ELR (cell line): ENCODE results near the gene PALLD.

Source experiments
- DNase-seq: peaks from one replicate; pipeline ENCODE4 v3.0.0-alpha.2; 2015; ENCODE audit warnings: low read depth

Gene PALLD

GRCh38 chr4:168765726-168766125 is 268.9 kb downstream of the PALLD start:
- peak; percentile 28 for DNase-seq

DNA sequence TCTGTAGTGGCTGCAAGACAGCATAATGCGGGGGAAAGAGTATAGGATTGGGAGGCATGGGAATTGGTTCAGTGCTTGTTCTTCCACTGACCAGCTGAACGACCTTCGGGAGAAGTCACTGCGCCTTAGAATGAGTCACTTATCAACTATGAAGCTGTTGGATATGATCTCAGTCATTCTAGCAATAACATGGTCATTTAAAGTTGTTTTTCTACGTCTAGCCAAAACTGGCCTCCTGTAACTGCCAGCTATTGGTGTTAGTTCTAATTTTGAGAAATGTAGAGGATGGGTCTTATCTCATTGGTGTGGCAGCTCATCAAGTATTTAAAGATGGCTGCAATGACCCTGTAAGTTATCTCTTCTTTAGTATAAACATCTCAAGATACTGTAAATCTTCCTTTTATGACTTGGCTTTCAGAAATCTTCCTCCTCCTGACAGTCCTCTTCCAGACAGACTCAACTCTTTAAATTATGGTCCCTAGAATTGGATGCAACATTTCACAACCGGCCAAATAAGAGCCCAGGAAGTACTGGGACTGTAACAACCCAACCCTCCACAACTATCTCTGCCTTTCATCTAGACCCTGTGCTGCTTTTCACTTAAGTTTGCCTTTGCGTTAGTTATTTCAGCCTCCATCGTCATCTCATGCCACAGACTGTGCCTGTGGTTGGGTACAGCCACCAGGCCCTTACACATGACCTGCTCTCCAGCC is 269.9 kb downstream of the PALLD start:
- peak; percentile 80 for DNase-seq

- peak; percentile 57 for DNase-seq
These were observed 272.6 kb downstream of the PALLD start for GRCh38 chr4:168769416-168769815.

DNA sequence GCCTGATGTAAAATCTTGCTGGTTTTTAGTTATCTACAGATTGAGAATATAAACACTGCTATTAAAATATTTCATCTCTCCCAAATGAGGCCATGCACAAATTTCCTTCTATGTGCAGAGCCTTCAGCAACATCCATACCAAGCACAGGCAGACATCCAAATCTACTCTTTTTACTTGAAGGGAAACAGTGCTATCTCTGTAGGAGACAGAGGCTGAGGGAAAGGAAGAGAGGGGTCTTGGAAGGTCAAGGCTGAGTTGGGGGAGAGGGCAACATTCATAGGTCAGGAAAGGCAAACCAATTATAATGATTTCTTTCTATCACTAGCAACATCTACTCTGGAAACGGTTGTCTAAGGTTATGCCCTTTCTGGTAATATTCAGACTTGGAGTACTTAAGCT is 273.0 kb downstream of the PALLD start:
- no peak for DNase-seq

- DNase-seq = no peak
These were observed 274.4 kb downstream of the PALLD start for GRCh38 chr4:168771251-168771650.

GRCh38 chr4:168773388-168774195 is 276.7 kb downstream of the PALLD start:
- no peak for DNase-seq

GRCh38 chr4:168776382-168776781 is 279.5 kb downstream of the PALLD start:
- no peak for DNase-seq

GRCh38 chr4:168777277-168777965 is 280.6 kb downstream of the PALLD start:
- DNase-seq = no peak

DNA sequence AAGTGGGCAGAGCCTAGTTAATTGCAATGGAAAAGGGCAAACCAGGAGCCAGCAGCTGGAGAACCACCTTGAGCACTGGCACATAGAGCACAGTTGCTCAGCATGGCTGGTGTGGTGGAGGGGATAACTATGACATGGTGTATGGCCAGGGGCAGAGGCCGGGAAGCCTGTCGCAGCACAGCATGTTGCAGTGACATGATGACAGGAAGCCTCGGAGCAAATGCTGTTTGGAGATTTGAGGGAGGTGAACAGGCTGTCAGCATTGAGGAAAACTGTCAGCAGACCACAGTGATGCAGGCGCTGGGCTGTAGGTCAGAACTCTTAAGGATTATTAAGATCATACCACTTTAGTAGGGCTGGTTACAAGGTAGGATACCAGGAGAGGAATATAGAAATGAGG is 284.5 kb downstream of the PALLD start:
- DNase-seq = no peak

DNA sequence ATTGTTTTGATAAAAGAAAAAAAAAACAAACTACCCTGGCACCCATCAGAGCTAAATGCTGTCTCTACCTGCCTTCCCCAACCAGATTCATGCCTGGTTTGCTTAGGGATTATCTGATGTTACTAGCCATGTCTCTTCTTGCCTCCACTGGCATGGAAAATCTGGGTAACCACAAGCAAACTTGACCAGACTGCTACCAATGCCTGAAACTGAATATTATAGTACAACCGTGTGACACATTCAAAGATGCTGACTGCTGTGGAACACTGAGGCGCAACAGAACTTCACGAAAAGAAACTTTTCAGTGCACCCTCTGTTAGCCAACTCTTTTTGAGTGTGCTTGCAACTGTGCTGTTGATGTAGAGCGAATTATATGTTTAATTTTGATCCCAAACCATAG is 285.1 kb downstream of the PALLD start:
- DNase-seq = no peak

DNA sequence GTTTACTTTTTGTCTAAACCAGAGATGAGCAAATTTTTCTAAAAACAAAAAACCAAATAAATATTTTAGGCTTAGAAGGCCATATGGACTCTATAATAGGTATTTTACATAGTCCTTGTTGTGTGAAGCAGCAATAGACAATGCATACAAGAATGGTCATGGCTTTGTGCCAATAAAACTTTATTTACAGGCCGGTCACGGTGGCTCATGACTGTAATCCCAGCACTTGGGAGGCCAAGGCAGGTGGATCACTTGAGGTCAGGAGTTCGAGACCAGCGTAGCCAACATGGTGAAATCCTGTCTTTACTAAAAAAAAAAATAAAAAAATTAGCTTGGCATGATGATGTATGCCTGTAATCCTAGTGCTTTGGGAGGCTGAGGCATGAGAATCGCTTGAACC is 285.6 kb downstream of the PALLD start:
- no peak for DNase-seq

DNA sequence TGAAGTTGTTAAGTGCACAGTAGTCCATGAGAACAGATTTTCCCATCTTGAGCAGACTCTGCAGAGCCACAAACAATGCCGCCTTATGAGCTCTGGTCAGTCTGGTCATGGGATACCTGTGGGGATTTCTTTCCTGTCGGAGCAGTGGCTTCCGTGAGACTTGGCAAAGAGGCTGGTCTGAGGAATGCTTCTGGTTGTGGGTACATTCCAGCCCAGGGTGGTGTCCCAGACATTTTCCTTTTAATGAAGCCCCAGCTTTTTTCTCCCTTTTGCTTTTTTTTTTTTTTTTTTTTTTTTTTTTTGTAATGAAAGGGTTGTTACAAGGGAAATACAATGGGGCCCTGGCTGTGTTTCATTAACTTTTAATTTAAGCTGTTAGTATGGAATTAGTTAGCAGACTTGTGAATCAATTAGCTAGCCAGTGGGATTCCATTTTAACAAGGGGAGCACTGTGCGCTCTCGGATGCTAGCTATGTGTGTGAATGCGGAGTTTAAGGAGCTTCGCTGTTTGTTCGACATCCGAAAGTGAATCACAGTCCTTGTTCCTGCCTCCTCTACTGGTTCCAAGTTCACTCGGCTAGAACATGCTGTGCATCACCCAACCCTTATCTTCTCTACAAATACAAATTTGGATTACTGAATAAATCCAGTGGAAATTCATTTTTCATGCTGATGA is 288.1 kb downstream of the PALLD start:
- no peak for DNase-seq

GRCh38 chr4:168787334-168787733 is 290.5 kb downstream of the PALLD start:
- DNase-seq = no peak

DNA sequence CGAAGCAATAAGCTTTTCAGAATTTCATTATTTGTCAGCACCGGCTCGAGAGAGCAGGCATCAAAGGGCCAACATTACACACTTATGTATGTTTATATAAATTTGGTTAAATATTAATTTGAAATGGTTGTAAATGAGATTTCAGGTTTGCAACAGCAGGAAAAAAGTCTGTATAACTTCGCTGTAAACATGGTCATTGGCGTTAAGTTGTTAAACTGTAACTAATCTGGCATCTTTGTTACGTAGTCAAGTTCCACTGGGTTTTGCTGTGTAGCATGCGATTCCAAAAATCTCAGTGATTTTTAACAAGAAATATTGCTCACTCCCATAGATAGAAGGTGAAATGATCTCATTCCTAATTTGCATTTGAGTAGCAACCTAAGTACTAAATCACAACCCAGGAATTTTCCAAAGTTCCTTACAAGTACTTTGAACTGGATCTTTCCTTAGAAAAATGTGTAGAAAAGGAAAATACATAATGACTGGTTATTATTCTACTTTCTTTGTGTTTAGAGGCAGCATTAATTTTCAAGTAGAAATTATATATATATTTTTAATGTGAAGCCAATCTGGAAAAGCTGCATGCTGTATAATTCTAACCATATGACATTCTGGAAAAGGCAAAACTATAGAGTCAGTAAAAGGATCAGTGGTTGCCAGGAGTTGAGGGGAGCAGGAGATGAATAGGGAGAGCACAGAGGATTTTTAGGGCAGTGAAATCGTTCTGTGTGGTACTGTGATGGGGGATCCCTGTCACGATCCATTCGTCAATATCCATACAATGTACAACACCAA is 291.1 kb downstream of the PALLD start:
- DNase-seq = no peak

DNA sequence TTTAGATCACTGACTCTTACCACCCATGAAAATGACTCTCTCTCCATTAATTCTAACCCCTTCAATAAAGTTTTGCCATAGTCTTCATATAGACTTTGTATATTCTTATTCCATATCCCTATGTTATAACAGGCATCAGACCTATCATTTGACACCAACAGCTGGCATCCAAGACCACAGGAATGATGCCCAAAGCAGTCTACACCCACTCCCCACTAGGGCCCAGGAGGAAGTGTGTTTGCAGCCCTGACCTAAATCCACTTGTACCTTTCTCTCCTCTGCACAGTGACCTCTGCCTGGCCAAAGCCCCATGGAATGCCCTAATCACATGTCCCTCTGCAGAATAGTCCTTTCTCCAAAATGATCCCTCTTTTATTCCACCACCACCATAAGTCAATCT is 294.0 kb downstream of the PALLD start:
- no peak for DNase-seq

- DNase-seq = no peak
These were observed 294.5 kb downstream of the PALLD start for GRCh38 chr4:168791376-168791775.

- no peak for DNase-seq
These were observed 296.7 kb downstream of the PALLD start for GRCh38 chr4:168793542-168793941.

DNA sequence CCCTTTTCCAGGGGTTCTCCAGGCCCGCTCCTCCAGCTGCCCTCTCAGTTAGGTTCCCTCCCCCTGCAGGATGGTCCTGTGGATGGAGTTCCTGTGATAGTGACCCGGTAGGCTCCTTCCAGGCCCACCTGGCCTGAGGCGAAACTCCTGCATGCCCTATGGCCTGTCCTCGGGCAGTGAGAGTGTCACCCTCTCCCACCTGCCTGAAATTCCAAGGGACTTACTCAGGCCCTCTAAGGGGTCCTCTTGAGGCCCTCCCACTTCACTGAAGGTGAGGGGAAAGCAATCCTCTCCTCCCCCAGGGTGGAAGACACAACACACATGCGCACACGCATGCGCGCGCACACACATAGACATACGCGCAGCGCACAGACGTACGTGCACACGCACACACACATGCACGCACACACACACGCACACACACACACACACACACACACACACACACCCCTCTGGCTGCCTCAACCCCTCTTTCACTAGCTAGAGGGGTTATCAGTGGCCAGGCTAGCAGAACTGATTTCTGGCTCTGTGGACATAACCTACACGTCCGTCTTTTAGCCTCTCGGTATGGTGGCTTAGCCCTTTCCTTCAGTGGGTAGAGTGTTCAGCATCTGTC is 297.3 kb downstream of the PALLD start:
- DNase-seq = no peak

GRCh38 chr4:168794881-168795280 is 298.0 kb downstream of the PALLD start:
- DNase-seq = no peak

DNA sequence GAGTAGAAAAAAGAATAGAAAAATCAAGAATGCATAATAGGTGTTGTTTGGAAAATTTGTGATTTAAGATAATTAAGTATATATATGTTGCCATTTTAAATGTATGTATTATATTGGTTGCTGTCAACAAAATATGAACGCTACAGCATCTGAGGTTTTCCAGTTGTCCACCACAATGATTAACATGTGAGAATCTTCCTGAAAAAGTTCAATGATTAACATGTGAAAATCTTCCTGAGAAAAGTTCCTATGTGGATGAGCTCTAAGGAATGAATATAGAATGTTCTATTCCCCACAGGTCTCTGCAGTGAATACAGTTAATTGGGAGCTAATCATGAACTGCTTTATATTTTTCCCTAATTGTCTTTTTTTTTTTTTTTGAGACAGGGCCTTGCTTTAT is 298.5 kb downstream of the PALLD start:
- DNase-seq = no peak
